ENCODE measurements around the gene MICAL2.

DNA sequence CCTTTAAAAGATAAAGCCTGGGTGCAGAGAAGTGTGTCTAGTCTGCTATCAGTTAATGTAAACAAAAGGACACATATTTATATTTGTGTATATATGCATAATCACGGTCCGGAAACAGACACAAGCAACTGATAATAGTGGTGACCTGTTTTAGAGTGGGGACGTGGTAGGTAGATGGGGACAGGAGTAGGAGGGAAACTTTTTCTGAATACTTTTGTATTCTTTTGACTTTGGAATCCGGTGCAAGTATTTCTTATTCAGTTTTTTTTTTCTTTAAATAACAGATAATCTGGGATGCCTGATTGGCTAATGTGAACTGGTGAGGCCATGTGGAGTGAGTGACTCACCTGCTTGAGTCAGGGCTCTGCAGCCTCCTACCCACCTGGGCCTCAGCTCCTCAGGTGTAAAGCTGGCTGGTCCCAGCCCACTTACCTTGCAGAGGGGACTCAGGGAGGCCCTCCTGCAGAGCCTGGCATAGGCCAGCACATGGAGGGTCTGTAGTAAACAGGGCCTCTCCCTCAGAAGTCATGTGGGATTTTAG is 15.3 kb downstream of the MICAL2 start:
- TF ChIP-seq ZC3H10 (CRISPR knock-in tag; IDR thresholded peaks at IDR 0.05) (no peak), OSR1 (CRISPR knock-in tag; IDR thresholded peaks at IDR 0.05) (no peak), ESRRG (CRISPR knock-in tag; IDR thresholded peaks at IDR 0.05) (no peak), ZFP3 (CRISPR knock-in tag; IDR thresholded peaks at IDR 0.05) (no peak), ZFP30 (CRISPR knock-in tag; IDR thresholded peaks at IDR 0.05) (no peak), RARB (CRISPR knock-in tag; IDR thresholded peaks at IDR 0.05) (no peak), TOX (CRISPR knock-in tag; IDR thresholded peaks at IDR 0.05; ENCODE audit: borderline replicate concordance) (no peak), ZNF565 (CRISPR knock-in tag; conservative IDR thresholded peaks at IDR 0.05; ENCODE audit: low read depth) (no peak)
- TF ChIP-seq, protein P1, sequence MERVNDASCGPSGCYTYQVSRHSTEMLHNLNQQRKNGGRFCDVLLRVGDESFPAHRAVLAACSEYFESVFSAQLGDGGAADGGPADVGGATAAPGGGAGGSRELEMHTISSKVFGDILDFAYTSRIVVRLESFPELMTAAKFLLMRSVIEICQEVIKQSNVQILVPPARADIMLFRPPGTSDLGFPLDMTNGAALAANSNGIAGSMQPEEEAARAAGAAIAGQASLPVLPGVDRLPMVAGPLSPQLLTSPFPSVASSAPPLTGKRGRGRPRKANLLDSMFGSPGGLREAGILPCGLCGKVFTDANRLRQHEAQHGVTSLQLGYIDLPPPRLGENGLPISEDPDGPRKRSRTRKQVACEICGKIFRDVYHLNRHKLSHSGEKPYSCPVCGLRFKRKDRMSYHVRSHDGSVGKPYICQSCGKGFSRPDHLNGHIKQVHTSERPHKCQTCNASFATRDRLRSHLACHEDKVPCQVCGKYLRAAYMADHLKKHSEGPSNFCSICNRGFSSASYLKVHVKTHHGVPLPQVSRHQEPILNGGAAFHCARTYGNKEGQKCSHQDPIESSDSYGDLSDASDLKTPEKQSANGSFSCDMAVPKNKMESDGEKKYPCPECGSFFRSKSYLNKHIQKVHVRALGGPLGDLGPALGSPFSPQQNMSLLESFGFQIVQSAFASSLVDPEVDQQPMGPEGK (CRISPR knock-in tag; IDR thresholded peaks at IDR 0.05; ENCODE audit: borderline replicate concordance) = no peak
- TF ChIP-seq, protein P2, sequence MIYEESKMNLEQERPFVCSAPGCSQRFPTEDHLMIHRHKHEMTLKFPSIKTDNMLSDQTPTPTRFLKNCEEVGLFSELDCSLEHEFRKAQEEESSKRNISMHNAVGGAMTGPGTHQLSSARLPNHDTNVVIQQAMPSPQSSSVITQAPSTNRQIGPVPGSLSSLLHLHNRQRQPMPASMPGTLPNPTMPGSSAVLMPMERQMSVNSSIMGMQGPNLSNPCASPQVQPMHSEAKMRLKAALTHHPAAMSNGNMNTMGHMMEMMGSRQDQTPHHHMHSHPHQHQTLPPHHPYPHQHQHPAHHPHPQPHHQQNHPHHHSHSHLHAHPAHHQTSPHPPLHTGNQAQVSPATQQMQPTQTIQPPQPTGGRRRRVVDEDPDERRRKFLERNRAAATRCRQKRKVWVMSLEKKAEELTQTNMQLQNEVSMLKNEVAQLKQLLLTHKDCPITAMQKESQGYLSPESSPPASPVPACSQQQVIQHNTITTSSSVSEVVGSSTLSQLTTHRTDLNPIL (CRISPR knock-in tag; IDR thresholded peaks at IDR 0.05; ENCODE audit: low read depth) = no peak
- TF ChIP-seq, protein P3, sequence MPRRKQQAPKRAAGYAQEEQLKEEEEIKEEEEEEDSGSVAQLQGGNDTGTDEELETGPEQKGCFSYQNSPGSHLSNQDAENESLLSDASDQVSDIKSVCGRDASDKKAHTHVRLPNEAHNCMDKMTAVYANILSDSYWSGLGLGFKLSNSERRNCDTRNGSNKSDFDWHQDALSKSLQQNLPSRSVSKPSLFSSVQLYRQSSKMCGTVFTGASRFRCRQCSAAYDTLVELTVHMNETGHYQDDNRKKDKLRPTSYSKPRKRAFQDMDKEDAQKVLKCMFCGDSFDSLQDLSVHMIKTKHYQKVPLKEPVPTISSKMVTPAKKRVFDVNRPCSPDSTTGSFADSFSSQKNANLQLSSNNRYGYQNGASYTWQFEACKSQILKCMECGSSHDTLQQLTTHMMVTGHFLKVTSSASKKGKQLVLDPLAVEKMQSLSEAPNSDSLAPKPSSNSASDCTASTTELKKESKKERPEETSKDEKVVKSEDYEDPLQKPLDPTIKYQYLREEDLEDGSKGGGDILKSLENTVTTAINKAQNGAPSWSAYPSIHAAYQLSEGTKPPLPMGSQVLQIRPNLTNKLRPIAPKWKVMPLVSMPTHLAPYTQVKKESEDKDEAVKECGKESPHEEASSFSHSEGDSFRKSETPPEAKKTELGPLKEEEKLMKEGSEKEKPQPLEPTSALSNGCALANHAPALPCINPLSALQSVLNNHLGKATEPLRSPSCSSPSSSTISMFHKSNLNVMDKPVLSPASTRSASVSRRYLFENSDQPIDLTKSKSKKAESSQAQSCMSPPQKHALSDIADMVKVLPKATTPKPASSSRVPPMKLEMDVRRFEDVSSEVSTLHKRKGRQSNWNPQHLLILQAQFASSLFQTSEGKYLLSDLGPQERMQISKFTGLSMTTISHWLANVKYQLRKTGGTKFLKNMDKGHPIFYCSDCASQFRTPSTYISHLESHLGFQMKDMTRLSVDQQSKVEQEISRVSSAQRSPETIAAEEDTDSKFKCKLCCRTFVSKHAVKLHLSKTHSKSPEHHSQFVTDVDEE (CRISPR knock-in tag; IDR thresholded peaks at IDR 0.05) = no peak
